ENCODE data around the gene PARN.

The PARN gene

GRCh38 chr16:14529010-14529669 lies 100.9 kb downstream of the PARN start:
- no peaks in the 10 kb centered on the region for H3K36me3 ChIP-seq (ENCODE audit: insufficient read depth, low read length)
- H2AFZ ChIP-seq (ENCODE audit: low read length, unreplicated experiment) = no peak overlapping the region
- no peaks in the 10 kb centered on the region for H3K27me3 ChIP-seq (ENCODE audit: insufficient read depth, low read length)
- no peaks in the 10 kb centered on the region for H3K79me2 ChIP-seq (ENCODE audit: control insufficient read depth, insufficient read depth, low read length, unreplicated experiment)
- peak overlapping the region; percentile 38 for H3K4me3 ChIP-seq (ENCODE audit: low read depth, low read length)
- peak overlapping the region; percentile 81 for H3K27ac ChIP-seq (ENCODE audit: low read depth, low read length)
- peaks cover 22% of the 10 kb centered on the region for H3K4me1 ChIP-seq (ENCODE audit: control insufficient read depth, insufficient read depth, low read length, unreplicated experiment)

- Histone ChIP-seq H3K79me2 (ENCODE audit: control insufficient read depth, insufficient read depth, low read length, unreplicated experiment) (no peaks in the 10 kb centered on the region), H3K4me3 (ENCODE audit: low read depth, low read length) (no peak overlapping the region; the same call in 1 of the 2 replicates), H3K36me3 (ENCODE audit: insufficient read depth, low read length) (no peaks in the 10 kb centered on the region), H3K4me1 (ENCODE audit: control insufficient read depth, insufficient read depth, low read length, unreplicated experiment) (peaks cover 22% of the 10 kb centered on the region), H3K27me3 (ENCODE audit: insufficient read depth, low read length) (no peaks in the 10 kb centered on the region), H2AFZ (ENCODE audit: low read length, unreplicated experiment) (no peak overlapping the region), H3K27ac (ENCODE audit: low read depth, low read length) (peak overlapping the region; percentile 81)
Measured at GRCh38 chr16:14528306-14528705, 101.8 kb downstream of the PARN start.

- Histone ChIP-seq H3K36me3 (ENCODE audit: insufficient read depth, low read length) (no peaks in the 10 kb centered on the region), H3K27me3 (ENCODE audit: insufficient read depth, low read length) (no peaks in the 10 kb centered on the region), H3K4me1 (ENCODE audit: control insufficient read depth, insufficient read depth, low read length, unreplicated experiment) (peaks cover 22% of the 10 kb centered on the region), H3K79me2 (ENCODE audit: control insufficient read depth, insufficient read depth, low read length, unreplicated experiment) (no peaks in the 10 kb centered on the region), H3K27ac (ENCODE audit: low read depth, low read length) (peak overlapping the region; percentile 81), H2AFZ (ENCODE audit: low read length, unreplicated experiment) (no peak overlapping the region), H3K4me3 (ENCODE audit: low read depth, low read length) (peak overlapping the region; percentile 46)
Measured at GRCh38 chr16:14527411-14528044, 102.5 kb downstream of the PARN start.

- H3K4me3 ChIP-seq (ENCODE audit: low read depth, low read length) = no peak overlapping the region
- no peaks in the 10 kb centered on the region for H3K36me3 ChIP-seq (ENCODE audit: insufficient read depth, low read length)
- H3K27ac ChIP-seq (ENCODE audit: low read depth, low read length) = no peak overlapping the region
- no peaks in the 10 kb centered on the region for H3K79me2 ChIP-seq (ENCODE audit: control insufficient read depth, insufficient read depth, low read length, unreplicated experiment)
- H3K27me3 ChIP-seq (ENCODE audit: insufficient read depth, low read length) = no peaks in the 10 kb centered on the region
- no peak overlapping the region for H2AFZ ChIP-seq (ENCODE audit: low read length, unreplicated experiment)
- peaks cover 22% of the 10 kb centered on the region for H3K4me1 ChIP-seq (ENCODE audit: control insufficient read depth, insufficient read depth, low read length, unreplicated experiment)
Measured at GRCh38 chr16:14525596-14525995, 104.5 kb downstream of the PARN start.

- H3K4me1 ChIP-seq (ENCODE audit: control insufficient read depth, insufficient read depth, low read length, unreplicated experiment) = peaks cover 22% of the 10 kb centered on the region
- no peak overlapping the region for H3K27ac ChIP-seq (ENCODE audit: low read depth, low read length)
- H3K27me3 ChIP-seq (ENCODE audit: insufficient read depth, low read length) = no peaks in the 10 kb centered on the region
- H3K36me3 ChIP-seq (ENCODE audit: insufficient read depth, low read length) = no peaks in the 10 kb centered on the region
- no peak overlapping the region for H3K4me3 ChIP-seq (ENCODE audit: low read depth, low read length)
- no peak overlapping the region for H2AFZ ChIP-seq (ENCODE audit: low read length, unreplicated experiment)
- H3K79me2 ChIP-seq (ENCODE audit: control insufficient read depth, insufficient read depth, low read length, unreplicated experiment) = no peaks in the 10 kb centered on the region
Measured at GRCh38 chr16:14524979-14525378, 105.1 kb downstream of the PARN start.

- H3K4me3 ChIP-seq (ENCODE audit: low read depth, low read length) = no peak overlapping the region
- no peaks in the 10 kb centered on the region for H3K36me3 ChIP-seq (ENCODE audit: insufficient read depth, low read length)
- H3K27ac ChIP-seq (ENCODE audit: low read depth, low read length) = no peak overlapping the region
- no peaks in the 10 kb centered on the region for H3K27me3 ChIP-seq (ENCODE audit: insufficient read depth, low read length)
- H3K79me2 ChIP-seq (ENCODE audit: control insufficient read depth, insufficient read depth, low read length, unreplicated experiment) = no peaks in the 10 kb centered on the region
- peaks cover 21% of the 10 kb centered on the region for H3K4me1 ChIP-seq (ENCODE audit: control insufficient read depth, insufficient read depth, low read length, unreplicated experiment)
- H2AFZ ChIP-seq (ENCODE audit: low read length, unreplicated experiment) = no peak overlapping the region
Measured at GRCh38 chr16:14523632-14524031, 106.4 kb downstream of the PARN start.

GRCh38 chr16:14522671-14523070 lies 107.4 kb downstream of the PARN start:
- no peak overlapping the region for H3K27ac ChIP-seq (ENCODE audit: low read depth, low read length)
- no peak overlapping the region for H2AFZ ChIP-seq (ENCODE audit: low read length, unreplicated experiment)
- no peaks in the 10 kb centered on the region for H3K27me3 ChIP-seq (ENCODE audit: insufficient read depth, low read length)
- no peak overlapping the region for H3K4me3 ChIP-seq (ENCODE audit: low read depth, low read length)
- H3K79me2 ChIP-seq (ENCODE audit: control insufficient read depth, insufficient read depth, low read length, unreplicated experiment) = no peaks in the 10 kb centered on the region
- no peaks in the 10 kb centered on the region for H3K36me3 ChIP-seq (ENCODE audit: insufficient read depth, low read length)
- H3K4me1 ChIP-seq (ENCODE audit: control insufficient read depth, insufficient read depth, low read length, unreplicated experiment) = peaks cover 11% of the 10 kb centered on the region

- Histone ChIP-seq H2AFZ (ENCODE audit: low read length, unreplicated experiment) (no peak overlapping the region), H3K4me3 (ENCODE audit: low read depth, low read length) (no peak overlapping the region), H3K27me3 (ENCODE audit: insufficient read depth, low read length) (no peaks in the 10 kb centered on the region), H3K27ac (ENCODE audit: low read depth, low read length) (no peak overlapping the region), H3K36me3 (ENCODE audit: insufficient read depth, low read length) (no peaks in the 10 kb centered on the region), H3K79me2 (ENCODE audit: control insufficient read depth, insufficient read depth, low read length, unreplicated experiment) (no peaks in the 10 kb centered on the region), H3K4me1 (ENCODE audit: control insufficient read depth, insufficient read depth, low read length, unreplicated experiment) (no peaks in the 10 kb centered on the region)
Measured at GRCh38 chr16:14520753-14521152, 109.3 kb downstream of the PARN start.

- H3K79me2 ChIP-seq (ENCODE audit: control insufficient read depth, insufficient read depth, low read length, unreplicated experiment) = peaks cover 2% of the 10 kb centered on the region
- no peaks in the 10 kb centered on the region for H3K27me3 ChIP-seq (ENCODE audit: insufficient read depth, low read length)
- peaks cover 22% of the 10 kb centered on the region for H3K4me1 ChIP-seq (ENCODE audit: control insufficient read depth, insufficient read depth, low read length, unreplicated experiment)
- no peaks in the 10 kb centered on the region for H3K36me3 ChIP-seq (ENCODE audit: insufficient read depth, low read length)
- no peak overlapping the region for H3K27ac ChIP-seq (ENCODE audit: low read depth, low read length)
- H3K4me3 ChIP-seq (ENCODE audit: low read depth, low read length) = no peak overlapping the region
- H2AFZ ChIP-seq (ENCODE audit: low read length, unreplicated experiment) = no peak overlapping the region
Measured at GRCh38 chr16:14514967-14515366, 115.1 kb downstream of the PARN start.

GRCh38 chr16:14513389-14514107 lies 116.5 kb downstream of the PARN start:
- H3K36me3 ChIP-seq (ENCODE audit: insufficient read depth, low read length) = no peaks in the 10 kb centered on the region
- peaks cover 4% of the 10 kb centered on the region for H3K79me2 ChIP-seq (ENCODE audit: control insufficient read depth, insufficient read depth, low read length, unreplicated experiment)
- H2AFZ ChIP-seq (ENCODE audit: low read length, unreplicated experiment) = no peak overlapping the region
- H3K27ac ChIP-seq (ENCODE audit: low read depth, low read length) = no peak overlapping the region
- H3K27me3 ChIP-seq (ENCODE audit: insufficient read depth, low read length) = no peaks in the 10 kb centered on the region
- peaks cover 34% of the 10 kb centered on the region for H3K4me1 ChIP-seq (ENCODE audit: control insufficient read depth, insufficient read depth, low read length, unreplicated experiment)
- no peak overlapping the region for H3K4me3 ChIP-seq (ENCODE audit: low read depth, low read length)

- Histone ChIP-seq H3K4me1 (ENCODE audit: control insufficient read depth, insufficient read depth, low read length, unreplicated experiment) (peaks cover 34% of the 10 kb centered on the region), H3K4me3 (ENCODE audit: low read depth, low read length) (no peak overlapping the region), H3K27ac (ENCODE audit: low read depth, low read length) (peak overlapping the region; percentile 89), H3K79me2 (ENCODE audit: control insufficient read depth, insufficient read depth, low read length, unreplicated experiment) (peaks cover 4% of the 10 kb centered on the region), H3K36me3 (ENCODE audit: insufficient read depth, low read length) (no peaks in the 10 kb centered on the region), H2AFZ (ENCODE audit: low read length, unreplicated experiment) (no peak overlapping the region), H3K27me3 (ENCODE audit: insufficient read depth, low read length) (no peaks in the 10 kb centered on the region)
Measured at GRCh38 chr16:14511800-14512135, 118.3 kb downstream of the PARN start.
